Activated naive CD8-positive, alpha-beta T cell treated with anti-CD3 and anti-CD28 coated beads, Interleukin-2, amount 10 ng/mL, durations not matched to agents 7 days and 5 days (primary cell): ENCODE data around the gene UHRF2. TPM values are rescaled to one million over a fixed set of nuclear protein-coding genes. Genes with fewer than 3 reads are reported as not detected.
"Not testable (repeated sequence)": the region's sequence is repeated elsewhere in the genome, so short reads cannot be mapped to it uniquely, and the experiment has no call there.

Experiments
- ATAC-seq: fragments of 150-1000 bp; cut with Tn5 transposase; one replicate; pipeline ENCODE4 v1.10.0; 2021; ENCODE audit warnings: low read depth, moderate library complexity
- POLR2A ChIA-PET: fragments of 350-600 bp; sonication (Branson Sonifier 250); formaldehyde crosslinking; loops from one replicate; lab custom pipeline; 2021; ENCODE audit warnings: antibody characterized with exemption; lab: Charles Lee
- DNase-seq: peaks from one replicate; pipeline ENCODE4 v3.0.0; 2021
- H3K27ac Mint-ChIP-seq: one replicate; pipeline ENCODE4 v1.8.0; 2022; ENCODE audit warnings: mild to moderate bottlenecking, mixed read lengths
- H3K27me3 Mint-ChIP-seq: one replicate; pipeline ENCODE4 v1.8.0; 2022; ENCODE audit warnings: mild to moderate bottlenecking, moderate library complexity, mixed read lengths
- H3K36me3 Mint-ChIP-seq: one replicate; pipeline ENCODE4 v1.8.0; 2021; ENCODE audit warnings: mild to moderate bottlenecking, mixed read lengths
- H3K4me1 Mint-ChIP-seq: one replicate; pipeline ENCODE4 v1.8.0; 2021; ENCODE audit warnings: mixed read lengths
- H3K4me3 Mint-ChIP-seq: one replicate; pipeline ENCODE4 v1.8.0; 2022; ENCODE audit warnings: mild to moderate bottlenecking, moderate library complexity, mixed read lengths
- H3K9me3 Mint-ChIP-seq: one replicate; pipeline ENCODE4 v1.8.0; 2021; ENCODE audit warnings: mixed read lengths
- total RNA-seq, 2 experiments: library from RNA; stranded (reverse); gene quantifications; one replicate each; pipeline ENCODE4 v1.2.3, GENCODE V29; 2021

The UHRF2 gene
- total RNA-seq, 2 experiments from 2014 or later: 78.6 to 84.8 TPM

- Mint-ChIP-seq H3K27ac (no peak overlapping the region), H3K4me1 (no peaks in the 10 kb centered on the region), H3K27me3 (peaks cover 3% of the 10 kb centered on the region), H3K9me3 (no peaks in the 10 kb centered on the region), H3K4me3 (no peak overlapping the region), H3K36me3 (no peaks in the 10 kb centered on the region)
- DNase-seq (no peak), ATAC-seq (no peak)
- POLR2A ChIA-PET: no interaction called here
These were observed 122.6 kb downstream of the UHRF2 start for GRCh38 chr9:6535594-6535993.

GRCh38 chr9:6538666-6539071 lies 125.7 kb downstream of the UHRF2 start:
- Mint-ChIP-seq H3K27me3 (no peaks in the 10 kb centered on the region), H3K4me1 (no peaks in the 10 kb centered on the region), H3K9me3 (no peaks in the 10 kb centered on the region), H3K36me3 (no peaks in the 10 kb centered on the region), H3K4me3 (no peak overlapping the region), H3K27ac (no peak overlapping the region)
- POLR2A ChIA-PET: no interaction called here
- DNase-seq: no peak
- no peak for ATAC-seq

DNA sequence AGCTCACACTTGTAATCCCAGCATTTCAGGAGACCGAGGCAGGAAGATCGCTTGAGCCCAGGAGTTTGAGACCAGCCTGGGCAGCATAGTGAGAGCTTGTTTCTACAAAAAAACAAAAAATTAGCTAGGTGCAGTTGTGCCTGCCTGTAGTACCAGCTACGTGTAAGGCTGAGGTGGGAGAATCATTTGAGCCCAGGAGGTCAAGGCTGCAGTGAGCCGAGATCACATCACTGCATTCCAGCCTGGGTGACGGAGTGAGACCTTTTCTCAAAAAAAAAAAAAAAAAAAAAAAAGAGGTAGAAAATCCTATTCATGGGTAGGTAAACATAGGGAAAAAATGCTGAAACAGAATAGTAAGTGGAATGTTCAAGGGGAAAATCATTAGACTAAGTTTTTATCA lies 129.6 kb downstream of the UHRF2 start:
- not testable (repeated sequence) for DNase-seq, H3K27ac Mint-ChIP-seq, H3K4me1 Mint-ChIP-seq, ATAC-seq, H3K9me3 Mint-ChIP-seq, H3K36me3 Mint-ChIP-seq, H3K27me3 Mint-ChIP-seq, H3K4me3 Mint-ChIP-seq
- POLR2A ChIA-PET: interaction anchor here (0.7 kb wide), 1 partner anchor 215 kb away, joined by 5 read pairs; no protein-coding TSS in a partner anchor

DNA sequence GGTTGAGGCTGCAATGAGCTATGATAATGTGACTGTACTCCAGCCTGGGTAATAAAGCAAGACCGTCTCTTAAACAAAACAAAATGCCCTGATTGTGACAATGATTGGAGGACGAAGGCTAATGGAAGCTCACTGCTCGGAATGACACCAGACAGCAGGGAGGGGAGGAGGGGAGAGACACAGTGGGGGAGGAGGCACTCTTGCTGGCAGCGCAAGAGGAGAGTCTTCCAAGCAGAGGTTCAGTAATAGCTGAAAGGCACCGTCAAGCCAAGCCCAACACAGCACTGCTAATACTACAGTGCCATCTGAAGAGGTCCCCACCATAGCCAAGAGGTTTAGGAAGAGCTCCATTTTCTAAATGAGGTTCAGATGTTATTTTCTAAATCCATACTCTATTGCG lies 130.2 kb downstream of the UHRF2 start:
- H3K4me3 Mint-ChIP-seq: no peak overlapping the region
- DNase-seq: no peak
- no peaks in the 10 kb centered on the region for H3K27me3 Mint-ChIP-seq
- no peaks in the 10 kb centered on the region for H3K9me3 Mint-ChIP-seq
- H3K27ac Mint-ChIP-seq: no peak overlapping the region
- POLR2A ChIA-PET: no interaction called here
- ATAC-seq: no peak
- H3K36me3 Mint-ChIP-seq: no peaks in the 10 kb centered on the region
- H3K4me1 Mint-ChIP-seq: no peaks in the 10 kb centered on the region

DNA sequence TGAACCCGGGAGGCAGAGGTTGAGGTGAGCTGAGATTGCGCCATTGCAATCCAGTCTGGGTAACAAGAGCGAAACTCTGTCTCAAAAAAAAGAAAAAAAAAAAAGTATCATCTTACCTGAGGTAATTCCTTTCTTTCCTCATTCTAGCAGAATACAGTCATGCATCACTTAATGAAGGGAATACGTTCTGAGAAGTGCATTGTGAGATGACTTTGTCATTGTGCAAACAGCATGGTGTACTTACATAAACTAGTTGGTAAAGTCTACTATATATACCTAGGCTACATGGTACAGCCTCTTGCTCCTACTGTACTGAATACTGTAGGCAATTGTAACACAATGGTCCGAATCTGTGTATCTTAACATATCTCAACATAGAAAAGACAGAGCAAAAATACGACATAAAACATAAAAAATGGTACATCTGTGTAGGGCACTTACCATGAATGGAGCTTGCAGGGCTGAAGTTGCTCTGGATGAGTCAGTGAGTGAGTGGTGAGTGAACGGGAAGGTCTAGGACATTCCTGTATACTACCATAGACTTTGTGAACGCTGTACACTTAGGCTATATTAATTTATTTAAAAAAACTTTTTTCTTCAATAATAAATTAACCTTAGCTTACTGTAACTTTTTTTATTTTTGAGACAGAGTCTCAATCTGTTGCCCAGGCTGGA lies 132.2 kb downstream of the UHRF2 start:
- ATAC-seq: no peak
- DNase-seq: no peak
- POLR2A ChIA-PET: no interaction called here
- no peak overlapping the region for H3K27ac Mint-ChIP-seq
- no peak overlapping the region for H3K4me3 Mint-ChIP-seq
- H3K36me3 Mint-ChIP-seq: no peaks in the 10 kb centered on the region
- no peaks in the 10 kb centered on the region for H3K9me3 Mint-ChIP-seq
- H3K4me1 Mint-ChIP-seq: no peaks in the 10 kb centered on the region
- no peaks in the 10 kb centered on the region for H3K27me3 Mint-ChIP-seq

- ATAC-seq: no peak
- POLR2A ChIA-PET: no interaction called here
- H3K27me3 Mint-ChIP-seq: no peaks in the 10 kb centered on the region
- no peak for DNase-seq
- no peaks in the 10 kb centered on the region for H3K9me3 Mint-ChIP-seq
- H3K27ac Mint-ChIP-seq: no peak overlapping the region
- no peak overlapping the region for H3K4me3 Mint-ChIP-seq
- no peaks in the 10 kb centered on the region for H3K36me3 Mint-ChIP-seq
- no peaks in the 10 kb centered on the region for H3K4me1 Mint-ChIP-seq
These were observed 136.3 kb downstream of the UHRF2 start for GRCh38 chr9:6549106-6549800.

DNA sequence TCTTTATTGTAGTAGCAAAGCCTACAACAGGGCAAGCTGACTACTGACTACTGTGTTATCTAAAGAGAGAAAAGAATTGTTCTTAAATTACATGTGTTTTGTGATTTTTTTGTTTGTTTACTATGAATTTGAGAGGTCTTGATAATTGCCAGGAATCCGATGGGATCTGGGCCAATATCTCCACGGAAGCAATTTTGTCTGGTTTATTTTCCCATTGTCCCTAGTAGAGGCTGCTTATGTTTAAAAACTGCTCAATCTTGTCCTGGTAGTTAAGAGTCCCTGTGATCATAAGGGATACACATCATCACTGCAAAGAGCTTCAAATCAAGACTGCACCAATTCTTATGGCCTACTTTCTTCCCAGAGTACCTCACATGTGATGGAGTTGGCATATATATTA lies 138.1 kb downstream of the UHRF2 start:
- POLR2A ChIA-PET: no interaction called here
- ATAC-seq: no peak
- Mint-ChIP-seq H3K27me3 (no peaks in the 10 kb centered on the region), H3K4me3 (no peak overlapping the region), H3K27ac (no peak overlapping the region), H3K36me3 (no peaks in the 10 kb centered on the region), H3K9me3 (no peaks in the 10 kb centered on the region), H3K4me1 (no peaks in the 10 kb centered on the region)
- DNase-seq: no peak

- Mint-ChIP-seq H3K9me3 (no peaks in the 10 kb centered on the region), H3K36me3 (no peaks in the 10 kb centered on the region), H3K4me1 (no peaks in the 10 kb centered on the region), H3K27me3 (peaks cover under 1% of the 10 kb centered on the region), H3K4me3 (no peak overlapping the region), H3K27ac (no peak overlapping the region)
- ATAC-seq (no peak), DNase-seq (no peak)
- POLR2A ChIA-PET: no interaction called here
These were observed 139.0 kb downstream of the UHRF2 start for GRCh38 chr9:6552033-6552432.

- ATAC-seq: no peak
- Mint-ChIP-seq H3K27me3 (peaks cover 4% of the 10 kb centered on the region), H3K4me3 (no peak overlapping the region), H3K9me3 (no peaks in the 10 kb centered on the region), H3K27ac (no peak overlapping the region), H3K36me3 (no peaks in the 10 kb centered on the region), H3K4me1 (no peaks in the 10 kb centered on the region)
- DNase-seq: no peak
- POLR2A ChIA-PET: no interaction called here
These were observed 139.6 kb downstream of the UHRF2 start for GRCh38 chr9:6552498-6553121.

- no peak for DNase-seq
- POLR2A ChIA-PET: no interaction called here
These were observed 140.9 kb downstream of the UHRF2 start for GRCh38 chr9:6553866-6554265.

More at GRCh38 chr9:6553866-6554265, 140.9 kb downstream of the UHRF2 start:
- ATAC-seq: no peak
- Mint-ChIP-seq H3K27ac (no peak overlapping the region), H3K4me1 (no peaks in the 10 kb centered on the region), H3K27me3 (peaks cover 4% of the 10 kb centered on the region), H3K9me3 (no peaks in the 10 kb centered on the region), H3K36me3 (no peaks in the 10 kb centered on the region), H3K4me3 (no peak overlapping the region)

Other genes starting within 250 kb of the UHRF2 start
- gene IL33, start 197.4 kb upstream of the UHRF2 start, total RNA-seq: not detected
- gene TPD52L3, start 84.8 kb upstream of the UHRF2 start, total RNA-seq: not detected
- gene GLDC, start 232.5 kb downstream of the UHRF2 start, total RNA-seq: not detected